Stimulated activated CD4-positive, alpha-beta T cell treated with anti-CD3 and anti-CD28 coated beads, TNF-alpha, amount 100 ng/mL, for 4 hours (primary cell): ENCODE measurements around the gene USP5.
"Not testable (repeated sequence)": the region's sequence is repeated elsewhere in the genome, so short reads cannot be mapped to it uniquely, and the experiment has no call there.

Experiments
- DNase-seq, 3 experiments: peaks; one replicate each; pipeline ENCODE4 v3.0.0-alpha.2; 2020; ENCODE audit warnings: low read depth in 3 of 3

USP5 gene

DNA sequence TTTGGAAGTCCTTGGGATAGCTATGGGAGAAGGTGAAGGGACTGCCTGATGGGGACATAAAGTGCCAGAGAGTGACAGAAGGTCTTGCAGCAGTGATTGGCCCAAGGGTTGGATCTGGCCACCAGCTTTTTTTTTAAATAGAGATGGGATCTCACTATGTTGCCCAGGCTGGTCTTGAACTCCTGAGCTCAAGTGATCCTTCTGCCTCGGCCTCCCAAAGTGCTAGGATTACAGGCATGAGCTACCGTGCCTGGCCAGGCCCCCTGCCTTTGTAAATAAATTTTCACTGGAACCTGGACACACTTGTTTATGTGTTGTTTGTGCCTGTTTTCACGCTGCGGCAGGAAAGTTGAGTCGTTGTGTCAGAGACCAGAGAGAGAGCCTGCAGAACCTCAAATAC is 13.4 kb downstream of the USP5 start:
- not testable (repeated sequence) for DNase-seq

DNA sequence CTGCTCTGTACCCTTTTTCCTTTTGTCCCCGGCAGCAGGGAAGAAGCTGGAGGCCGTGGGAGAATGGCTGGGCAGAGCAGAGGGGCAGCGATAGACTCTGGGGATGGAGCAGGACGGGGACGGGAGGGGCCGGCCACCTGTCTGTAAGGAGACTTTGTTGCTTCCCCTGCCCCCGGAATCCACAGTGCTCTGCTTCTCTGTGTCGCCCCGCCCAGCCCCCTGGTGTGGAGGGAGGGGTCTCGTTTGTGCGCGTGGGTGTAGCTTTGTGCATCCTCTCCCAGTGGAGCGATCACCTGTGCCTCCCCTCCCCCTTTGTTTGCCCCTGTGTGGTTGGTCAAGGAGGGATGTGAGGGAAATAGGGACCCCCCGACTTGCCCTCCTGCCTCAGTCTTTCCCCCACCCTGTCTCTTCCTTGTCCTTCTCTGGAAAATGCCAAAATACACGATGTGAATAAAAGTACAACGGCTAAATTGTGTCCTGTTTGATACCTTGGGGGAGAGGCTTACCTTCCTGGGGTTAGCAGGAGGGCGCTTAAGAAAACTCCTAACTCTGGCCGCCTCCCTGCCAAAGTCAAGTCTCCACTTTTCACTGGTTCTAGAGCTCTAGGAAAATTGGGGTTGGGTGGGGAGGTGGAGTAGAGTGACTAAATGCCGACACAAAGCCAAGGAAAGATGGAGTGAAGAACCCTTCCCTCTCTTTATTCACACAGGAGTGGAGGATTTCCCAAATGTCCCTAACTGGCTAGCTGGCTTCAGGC is 14.4 kb downstream of the USP5 start:
- no peak for DNase-seq

DNA sequence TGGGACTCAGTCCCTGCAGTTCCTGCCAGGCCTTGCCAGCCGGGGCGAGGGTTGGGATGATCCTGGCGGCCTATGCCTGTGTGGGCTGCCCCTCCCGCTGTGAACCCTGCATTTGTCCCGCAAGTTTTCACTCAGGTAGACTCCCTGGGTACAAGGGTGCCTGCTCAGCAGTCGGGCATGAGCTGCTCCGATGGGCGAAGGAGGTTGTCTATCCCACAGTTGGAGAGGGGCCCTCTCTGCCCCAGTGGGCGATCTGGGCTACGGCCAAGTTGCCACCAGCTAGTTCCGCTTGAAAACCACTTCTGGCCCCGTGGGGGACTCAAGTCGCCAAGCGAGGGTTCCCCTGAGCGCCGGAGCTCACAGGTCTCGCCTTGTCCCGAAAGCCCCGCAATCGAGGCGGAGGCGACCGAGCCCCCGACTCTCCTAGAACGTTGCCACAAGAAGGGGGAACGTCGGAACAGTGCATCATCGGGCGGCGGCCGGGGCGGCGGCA is 15.0 kb downstream of the USP5 start:
- DNase-seq, result no peak

GRCh38 chr12:6867413-6868210 is 15.7 kb downstream of the USP5 start, which contains the start of gene TPI1:
TSS of gene TPI1 (plus strand) at chr12:6867531. CDS start at chr12:6867567, 36 bp downstream.
- peak; percentile 67 to 83 (median 67) for DNase-seq

DNA sequence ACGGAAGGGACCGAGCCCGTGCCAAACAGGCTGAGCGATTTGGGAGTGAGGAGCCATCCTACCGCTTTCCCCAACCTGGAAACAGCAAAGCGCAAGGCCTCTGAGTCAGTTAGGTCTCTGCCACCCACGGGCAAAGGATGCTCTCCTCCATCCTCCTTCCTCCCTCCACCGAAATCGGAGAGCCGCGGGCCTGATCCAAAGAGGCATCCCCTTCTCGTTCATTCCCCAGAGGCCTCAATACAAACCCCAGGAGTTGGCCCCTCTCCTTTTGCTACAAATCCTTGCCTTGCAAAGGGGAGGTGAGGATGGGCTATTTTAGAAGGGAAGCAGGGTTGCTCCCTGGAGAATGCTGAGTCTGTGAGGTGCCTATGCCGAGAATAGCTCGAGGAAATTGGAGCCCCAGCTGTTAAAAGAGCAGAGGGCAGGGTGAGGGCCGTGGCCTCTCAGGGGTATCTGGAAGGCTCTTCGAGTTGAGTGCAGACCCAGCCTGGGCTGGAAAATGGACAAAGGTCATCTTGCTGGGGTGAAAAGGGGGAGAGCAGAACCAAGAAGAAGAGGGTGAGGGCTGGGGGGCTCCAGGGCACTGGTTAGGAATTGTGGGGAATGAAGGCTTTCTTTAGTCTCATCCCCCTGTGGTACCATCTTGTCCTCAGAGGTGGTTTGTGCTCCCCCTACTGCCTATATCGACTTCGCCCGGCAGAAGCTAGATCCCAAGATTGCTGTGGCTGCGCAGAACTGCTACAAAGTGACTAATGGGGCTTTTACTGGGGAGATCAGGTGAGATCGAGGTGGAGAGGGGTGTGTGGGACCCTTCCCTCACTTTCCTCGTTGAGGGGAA is 16.5 kb downstream of the USP5 start:
- no peak for DNase-seq

GRCh38 chr12:6869049-6870021 is 17.4 kb downstream of the USP5 start:
- peak; percentile 65 to 77 (median 73) for DNase-seq

DNA sequence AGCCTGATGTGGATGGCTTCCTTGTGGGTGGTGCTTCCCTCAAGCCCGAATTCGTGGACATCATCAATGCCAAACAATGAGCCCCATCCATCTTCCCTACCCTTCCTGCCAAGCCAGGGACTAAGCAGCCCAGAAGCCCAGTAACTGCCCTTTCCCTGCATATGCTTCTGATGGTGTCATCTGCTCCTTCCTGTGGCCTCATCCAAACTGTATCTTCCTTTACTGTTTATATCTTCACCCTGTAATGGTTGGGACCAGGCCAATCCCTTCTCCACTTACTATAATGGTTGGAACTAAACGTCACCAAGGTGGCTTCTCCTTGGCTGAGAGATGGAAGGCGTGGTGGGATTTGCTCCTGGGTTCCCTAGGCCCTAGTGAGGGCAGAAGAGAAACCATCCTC is 18.4 kb downstream of the USP5 start:
- not testable (repeated sequence) for DNase-seq

DNA sequence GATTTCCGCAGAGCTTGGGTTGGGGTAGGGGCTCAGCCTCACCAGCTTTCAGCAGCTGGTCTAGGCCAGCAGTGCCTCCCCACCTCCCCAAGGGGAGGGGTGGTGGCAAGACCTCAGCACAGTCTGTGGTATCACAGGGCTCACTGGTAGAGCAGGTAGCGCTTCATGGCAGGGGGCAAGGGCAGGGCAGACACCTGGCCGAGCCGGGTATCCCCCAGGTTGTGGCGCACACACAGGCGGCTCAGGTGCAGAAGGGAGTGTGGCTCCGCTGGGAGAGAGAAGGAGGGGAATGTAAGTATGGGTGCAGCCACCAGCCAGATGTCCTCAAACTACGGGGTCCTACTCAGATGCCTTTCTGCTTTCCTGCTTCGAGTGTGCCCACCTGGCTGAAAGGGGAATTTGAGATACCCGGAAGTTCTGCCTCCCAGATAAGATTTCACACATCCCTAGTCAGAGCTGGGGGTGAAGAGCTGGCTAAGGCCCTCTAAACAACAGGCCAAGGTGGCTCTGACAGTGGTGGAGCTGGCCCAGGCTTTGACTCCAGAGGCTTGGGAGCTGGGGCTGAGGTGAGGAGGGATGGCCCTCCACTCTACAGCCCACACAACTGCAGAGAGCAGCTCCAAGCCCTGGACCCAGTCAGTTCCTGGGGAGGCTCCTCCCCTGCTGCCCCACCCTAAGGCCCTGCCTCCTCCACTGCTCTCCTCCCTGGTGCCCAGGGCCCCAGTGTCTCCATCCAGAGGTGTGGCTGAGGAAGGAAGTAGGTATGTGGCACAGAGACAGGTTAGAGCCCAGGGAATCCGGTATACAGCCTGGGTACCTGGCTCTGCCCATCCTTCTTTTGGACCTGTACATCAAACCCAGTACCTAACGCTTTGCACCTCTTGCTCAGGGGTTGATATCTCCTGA is 19.4 kb downstream of the USP5 start:
- no peak for DNase-seq

DNA sequence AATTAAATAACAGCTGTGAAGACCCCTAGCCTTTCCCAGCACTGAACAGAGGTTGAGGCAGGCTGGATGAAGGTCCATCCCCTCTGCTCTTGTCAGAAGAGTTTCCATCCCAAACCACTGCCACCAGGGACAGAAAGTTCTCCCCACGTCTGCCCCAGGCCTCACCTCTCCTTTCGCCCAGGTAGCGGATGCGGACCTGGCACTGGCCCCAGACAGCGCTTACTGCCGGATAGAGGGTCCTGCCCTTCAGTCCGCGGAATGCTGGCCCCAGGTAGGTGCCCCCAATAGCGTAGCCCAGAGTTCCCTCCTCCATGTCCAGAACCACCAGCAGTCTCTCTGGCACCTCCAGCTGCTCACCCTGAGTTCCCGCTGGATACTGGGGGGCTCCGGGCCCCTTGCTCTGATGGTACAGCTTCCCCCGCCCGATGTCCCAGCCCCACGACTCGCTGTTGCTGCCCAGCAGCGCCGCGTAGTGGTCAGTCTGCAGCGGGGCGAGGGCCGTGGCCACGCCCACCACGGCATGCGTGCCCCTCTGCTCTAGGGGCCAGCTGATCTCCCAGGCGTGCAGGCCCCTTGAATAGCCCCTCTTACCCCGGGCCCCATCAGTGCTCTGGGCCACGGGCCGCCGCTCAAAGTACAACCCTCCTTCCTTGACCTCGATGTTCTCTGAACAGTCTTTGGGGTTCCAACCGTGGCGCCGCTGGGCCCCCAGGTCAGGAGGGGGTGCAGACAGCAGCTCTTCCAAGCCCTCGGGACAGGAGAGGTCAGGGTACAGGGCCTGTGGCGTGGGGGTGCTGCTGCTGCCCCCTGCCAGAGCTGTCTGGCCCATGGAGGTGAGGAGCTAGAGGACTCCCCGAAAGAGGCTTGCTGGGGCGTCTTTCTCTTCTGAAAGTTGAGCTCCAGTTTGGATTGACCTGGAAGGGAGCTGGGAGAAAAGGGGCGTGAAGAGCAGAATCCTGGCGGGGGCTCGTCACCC is 20.4 kb downstream of the USP5 start:
- peak; percentile 68 to 84 (median 72) for DNase-seq

DNA sequence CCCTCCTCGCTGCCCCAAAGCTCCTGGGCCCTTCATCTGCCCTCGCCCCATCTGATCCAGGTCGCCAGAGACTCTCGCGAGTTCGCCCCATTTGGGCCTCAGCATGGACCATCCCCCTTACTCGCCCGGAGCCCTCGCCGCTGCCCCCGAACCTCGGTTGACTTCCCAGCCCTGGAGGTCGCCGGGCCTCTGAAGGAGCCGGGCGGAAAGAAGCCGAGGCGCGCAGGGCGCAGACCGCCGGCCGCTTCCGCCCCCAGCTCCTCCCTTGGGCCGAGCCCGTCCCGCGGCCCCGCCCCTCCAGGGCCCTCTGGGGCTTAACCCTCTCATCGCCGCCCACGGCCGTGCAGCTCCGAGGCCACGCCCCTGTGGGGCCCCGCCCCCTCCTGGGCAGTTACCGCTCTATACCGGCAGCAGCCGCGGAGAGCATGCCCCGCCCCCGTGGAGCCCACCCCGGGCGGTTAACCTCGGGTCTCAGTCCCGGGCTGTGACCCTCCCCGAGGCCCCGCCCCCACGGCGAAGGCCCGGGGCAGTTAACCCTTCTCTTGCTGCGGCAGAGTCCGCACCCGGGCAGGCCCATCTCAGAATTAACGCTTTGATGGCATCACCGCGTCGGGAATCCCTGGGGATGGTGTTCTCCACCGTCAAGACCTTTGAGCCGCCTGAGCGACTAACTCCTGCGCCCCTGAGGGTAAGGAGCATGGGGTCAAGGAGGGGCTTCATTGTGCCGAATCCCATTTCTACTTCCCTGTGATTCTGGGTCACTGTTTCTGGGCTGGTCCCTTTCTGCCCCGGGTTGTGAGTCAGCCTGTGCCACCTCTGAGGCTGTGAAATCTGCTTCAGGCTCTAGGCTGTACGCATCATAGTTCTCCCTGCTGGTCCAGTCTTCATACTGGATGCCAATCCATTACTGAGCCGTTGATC is 21.4 kb downstream of the USP5 start, which contains the start of gene SPSB2:
Gene SPSB2 (minus strand): TSS at position 210 of the 921 bp plus-strand sequence. CDS start 402 bp downstream, outside the sequence.
- DNase-seq, result peak; percentile 97 to 100 (median 99)

GRCh38 chr12:6874015-6874368 is 22.0 kb downstream of the USP5 start:
- not testable (repeated sequence) for DNase-seq

GRCh38 chr12:6879824-6880223 is 27.9 kb downstream of the USP5 start:
- not testable (repeated sequence) for DNase-seq

DNA sequence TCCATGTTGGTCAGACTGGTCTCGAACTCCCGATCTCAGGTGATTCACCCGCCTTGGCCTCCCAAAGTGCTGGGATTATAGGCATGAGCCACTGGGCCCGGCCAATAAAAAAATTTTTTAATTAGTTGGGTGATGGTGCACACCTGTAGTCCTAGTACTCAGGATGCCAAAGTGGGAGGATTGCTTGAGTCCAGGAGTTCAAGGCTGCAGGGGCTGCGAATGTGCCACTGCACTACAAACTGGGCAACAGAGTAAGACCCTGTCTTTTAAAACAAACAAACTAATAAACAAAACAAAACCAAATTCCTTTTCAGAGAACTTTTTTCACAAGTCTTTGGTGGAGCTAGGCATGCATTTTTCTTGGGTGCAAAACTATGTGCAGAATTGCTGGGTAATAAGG is 31.3 kb downstream of the USP5 start:
- DNase-seq, result no peak

DNA sequence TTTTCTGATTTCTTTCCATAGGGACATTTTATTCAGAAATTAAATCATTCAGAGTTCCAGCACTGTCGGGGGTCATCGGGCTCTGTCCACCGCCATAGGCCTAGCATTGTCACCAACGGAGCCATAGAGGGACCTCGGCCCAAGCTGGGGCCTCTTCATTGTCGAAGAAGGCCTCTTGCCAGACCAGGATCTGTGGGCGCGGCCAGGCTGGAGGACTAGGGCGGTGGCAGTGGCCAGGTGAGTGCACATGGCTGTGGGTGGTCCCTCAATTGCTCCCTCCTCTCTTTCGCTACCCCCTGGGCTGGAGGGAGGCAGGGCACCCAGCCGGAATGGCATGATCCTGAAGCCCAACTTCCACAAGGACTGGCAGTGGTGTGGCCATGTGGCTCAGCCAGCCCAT is 31.7 kb downstream of the USP5 start:
- DNase-seq, result no peak

- DNase-seq, result no peak
These were observed 32.6 kb downstream of the USP5 start for GRCh38 chr12:6884539-6884938.

DNA sequence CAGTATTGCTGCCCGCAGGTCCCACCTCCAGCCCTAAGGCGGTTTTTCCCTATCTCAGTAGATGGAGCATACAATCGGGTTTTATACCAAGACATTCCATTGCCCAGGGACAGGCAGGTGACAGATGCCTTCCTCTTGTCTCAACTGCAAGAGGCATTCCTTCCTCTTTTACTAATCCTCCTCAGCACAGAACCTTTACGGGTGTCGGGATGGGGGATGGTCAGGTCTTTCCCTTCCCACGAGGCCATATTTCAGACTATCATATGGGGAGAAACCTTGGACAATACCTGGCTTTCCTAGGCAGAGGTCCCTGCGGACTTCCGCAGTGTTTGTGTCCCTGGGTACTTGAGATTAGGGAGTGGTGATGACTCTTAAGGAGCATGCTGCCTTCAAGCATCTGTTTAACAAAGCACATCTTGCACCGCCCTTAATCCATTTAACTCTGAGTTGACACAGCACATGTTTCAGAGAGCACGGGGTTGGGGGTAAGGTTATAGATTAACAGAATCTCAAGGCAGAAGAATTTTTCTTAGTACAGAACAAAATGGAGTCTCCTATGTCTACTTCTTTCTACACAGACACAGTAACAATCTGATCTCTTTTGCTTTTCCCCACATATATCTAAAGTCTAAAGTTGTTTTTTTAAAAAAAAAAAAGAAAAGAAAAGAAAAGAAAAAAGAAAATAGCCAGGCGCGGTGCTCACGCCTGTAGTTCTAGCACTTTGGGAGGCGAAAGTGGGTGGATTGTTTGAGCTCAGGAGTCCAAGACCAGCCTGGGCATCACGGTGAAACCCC is 34.5 kb downstream of the USP5 start:
- DNase-seq, result not testable (repeated sequence)
